ENCODE measurements around the gene ZNF606.

Gene ZNF606

DNA sequence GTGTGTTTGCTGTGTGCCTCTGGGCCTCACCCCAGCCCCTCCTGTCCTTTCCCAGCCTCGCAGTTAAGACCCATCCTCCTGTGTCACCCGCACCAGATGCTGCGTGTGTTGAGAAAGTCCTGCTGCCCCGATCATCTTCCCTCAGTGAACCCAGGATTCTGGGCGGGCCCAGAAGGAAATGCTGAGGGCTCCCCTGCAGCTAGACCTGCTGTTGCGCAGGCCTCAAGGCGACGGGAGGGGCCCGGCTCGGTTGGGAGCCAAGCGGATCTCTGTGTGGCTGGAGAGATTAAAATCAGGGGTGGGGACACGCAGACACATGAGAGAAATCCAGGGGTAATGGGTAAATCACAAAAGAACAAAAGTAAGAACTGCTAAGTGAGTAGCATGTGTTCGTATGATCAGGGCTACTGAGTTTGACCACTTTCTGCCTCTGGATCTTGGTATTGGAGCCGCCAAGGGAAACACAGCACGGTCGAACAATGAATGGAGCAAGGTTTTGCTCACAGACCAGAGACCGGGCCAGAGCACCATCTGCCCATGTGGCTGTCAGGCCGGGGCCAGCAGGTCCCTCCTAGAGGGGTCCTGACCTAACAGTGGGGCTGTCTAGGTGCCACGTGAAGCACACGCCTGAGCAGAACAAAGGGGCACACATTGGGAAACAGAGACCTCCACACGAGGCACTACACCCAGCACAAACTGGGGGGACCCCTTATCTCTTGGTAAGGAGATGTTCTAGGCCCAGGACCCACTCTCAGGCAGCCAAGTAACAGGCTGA, 38.3 kb upstream of the ZNF606 start:
- TF ChIP-seq TAF1 (IDR thresholded peaks at IDR 0.05; ENCODE audit: borderline replicate concordance, insufficient read depth, low read length) (no peak), FOXP2 (optimal IDR thresholded peaks at IDR 0.05; ENCODE audit: borderline replicate concordance, extremely low read depth, extremely low read length, insufficient read depth) (no peak), POLR2AphosphoS5 (IDR thresholded peaks at IDR 0.05; ENCODE audit: low read depth, low read length) (no peak), SIN3A (IDR thresholded peaks at IDR 0.05; ENCODE audit: borderline replicate concordance, insufficient read depth, low read length) (no peak), REST (IDR thresholded peaks at IDR 0.05; ENCODE audit: insufficient read depth in 1 of 2, low read depth in 2 of 2, low read length in 2 of 2) (no peak)

GRCh38 chr19:58038688-58039204, 36.1 kb upstream of the ZNF606 start:
- TF ChIP-seq FOXP2 (optimal IDR thresholded peaks at IDR 0.05; ENCODE audit: borderline replicate concordance, extremely low read depth, extremely low read length, insufficient read depth) (no peak), TAF1 (IDR thresholded peaks at IDR 0.05; ENCODE audit: borderline replicate concordance, insufficient read depth, low read length) (no peak), REST (IDR thresholded peaks at IDR 0.05; ENCODE audit: insufficient read depth in 1 of 2, low read depth in 2 of 2, low read length in 2 of 2) (no peak), SIN3A (IDR thresholded peaks at IDR 0.05; ENCODE audit: borderline replicate concordance, insufficient read depth, low read length) (no peak), POLR2AphosphoS5 (IDR thresholded peaks at IDR 0.05; ENCODE audit: low read depth, low read length) (no peak)

DNA sequence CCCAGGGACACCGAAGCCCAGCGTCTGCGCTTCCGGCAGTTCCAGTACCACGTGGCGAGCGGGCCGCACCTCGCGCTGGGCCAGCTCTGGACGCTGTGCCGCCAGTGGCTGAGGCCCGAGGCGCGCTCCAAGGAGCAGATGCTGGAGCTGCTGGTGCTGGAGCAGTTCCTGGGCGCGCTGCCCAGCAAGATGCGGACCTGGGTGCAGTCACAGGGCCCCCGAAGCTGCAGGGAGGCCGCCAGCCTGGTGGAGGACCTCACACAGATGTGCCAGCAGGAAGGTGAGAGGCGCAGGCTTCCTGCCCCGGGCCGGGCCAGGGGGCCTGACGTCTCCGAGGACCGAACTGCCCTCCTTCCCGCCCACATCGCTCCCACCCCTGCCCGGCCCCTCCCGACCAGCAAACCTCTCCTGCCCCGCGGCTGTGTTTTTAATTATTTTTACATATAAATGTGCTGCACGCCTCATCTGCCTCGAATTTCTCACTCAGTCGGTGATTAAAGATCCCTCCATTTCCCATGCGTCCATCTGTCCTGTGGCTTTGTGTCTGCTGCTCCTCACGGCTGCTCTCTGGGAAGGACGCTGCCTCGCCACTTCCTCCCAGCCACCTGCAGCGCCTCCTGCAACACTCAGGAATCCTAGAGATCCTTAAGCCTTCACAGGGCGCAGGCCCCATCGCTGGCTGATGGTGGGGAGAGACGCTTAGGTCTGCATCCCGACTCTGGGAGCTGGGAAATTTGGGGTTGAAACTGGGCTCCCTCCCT, 35.5 kb upstream of the ZNF606 start:
- TF ChIP-seq TAF1 (IDR thresholded peaks at IDR 0.05; ENCODE audit: borderline replicate concordance, insufficient read depth, low read length) (no peak), SIN3A (IDR thresholded peaks at IDR 0.05; ENCODE audit: borderline replicate concordance, insufficient read depth, low read length) (no peak), REST (IDR thresholded peaks at IDR 0.05; ENCODE audit: insufficient read depth in 1 of 2, low read depth in 2 of 2, low read length in 2 of 2) (no peak), POLR2AphosphoS5 (IDR thresholded peaks at IDR 0.05; ENCODE audit: low read depth, low read length) (no peak), FOXP2 (optimal IDR thresholded peaks at IDR 0.05; ENCODE audit: borderline replicate concordance, extremely low read depth, extremely low read length, insufficient read depth) (no peak)

- TF ChIP-seq TAF1 (IDR thresholded peaks at IDR 0.05; ENCODE audit: borderline replicate concordance, insufficient read depth, low read length): no peak
- no peak for TF ChIP-seq POLR2AphosphoS5 (IDR thresholded peaks at IDR 0.05; ENCODE audit: low read depth, low read length)
- TF ChIP-seq SIN3A (IDR thresholded peaks at IDR 0.05; ENCODE audit: borderline replicate concordance, insufficient read depth, low read length): no peak
- no peak for TF ChIP-seq FOXP2 (optimal IDR thresholded peaks at IDR 0.05; ENCODE audit: borderline replicate concordance, extremely low read depth, extremely low read length, insufficient read depth)
- no peak for TF ChIP-seq REST (IDR thresholded peaks at IDR 0.05; ENCODE audit: insufficient read depth in 1 of 2, low read depth in 2 of 2, low read length in 2 of 2)
Measured at GRCh38 chr19:58035863-58036262, 33.2 kb upstream of the ZNF606 start.

All from PFSK-1 (cell line).